ENCODE results near the gene MGMT.

MGMT gene

GRCh38 chr10:129538236-129538635 lies 71.2 kb downstream of the MGMT start:
- ChIA-PET POLR2A (no interaction called here), CTCF (no interaction called here)
- no peak for TF ChIP-seq CTCF (IDR thresholded peaks at IDR 0.05; ENCODE audit: control extremely low read depth, extremely low read depth, low read depth, missing control alignments)

GRCh38 chr10:129541200-129541599 lies 74.2 kb downstream of the MGMT start:
- ChIA-PET CTCF (interaction anchor here (1.3 kb wide), 1 partner anchor 9 kb away, joined by 4 read pairs; no protein-coding TSS in a partner anchor), POLR2A (no interaction called here)
- TF ChIP-seq CTCF (IDR thresholded peaks at IDR 0.05; ENCODE audit: control extremely low read depth, extremely low read depth, low read depth, missing control alignments) = no peak
- no peak for DNase-seq (ENCODE audit: extremely low spot score)

More at GRCh38 chr10:129538236-129538635, 71.2 kb downstream of the MGMT start:
- no peak for DNase-seq (ENCODE audit: extremely low spot score)

GRCh38 chr10:129541748-129542487 lies 74.9 kb downstream of the MGMT start:
- TF ChIP-seq CTCF (IDR thresholded peaks at IDR 0.05; ENCODE audit: control extremely low read depth, extremely low read depth, low read depth, missing control alignments) = no peak
- POLR2A ChIA-PET = no interaction called here
- DNase-seq (ENCODE audit: extremely low spot score) = no peak
- CTCF ChIA-PET = interaction anchor here (1.3 kb wide), 1 partner anchor 10 kb away, joined by 4 read pairs; no protein-coding TSS in a partner anchor

- ChIA-PET POLR2A (no interaction called here), CTCF (no interaction called here)
- DNase-seq (ENCODE audit: extremely low spot score) = no peak
- TF ChIP-seq CTCF (IDR thresholded peaks at IDR 0.05; ENCODE audit: control extremely low read depth, extremely low read depth, low read depth, missing control alignments) = no peak
Observed at GRCh38 chr10:129542589-129542988, 75.5 kb downstream of the MGMT start.

- CTCF ChIA-PET = interaction anchor here (1.5 kb wide), 1 partner anchor 10 kb away, joined by 6 read pairs; no protein-coding TSS in a partner anchor
- DNase-seq (ENCODE audit: extremely low spot score) = no peak
- POLR2A ChIA-PET = no interaction called here
- no peak for TF ChIP-seq CTCF (IDR thresholded peaks at IDR 0.05; ENCODE audit: control extremely low read depth, extremely low read depth, low read depth, missing control alignments)
Observed at GRCh38 chr10:129544205-129545202, 77.5 kb downstream of the MGMT start.

GRCh38 chr10:129545261-129545660 lies 78.2 kb downstream of the MGMT start:
- CTCF ChIA-PET = interaction anchor here (1.0 to 1.5 kb wide), 4 partner anchors 9 to 22 kb away, joined by 3 to 6 read pairs (median 4); no protein-coding TSS in a partner anchor
- DNase-seq (ENCODE audit: extremely low spot score) = no peak
- TF ChIP-seq CTCF (IDR thresholded peaks at IDR 0.05; ENCODE audit: control extremely low read depth, extremely low read depth, low read depth, missing control alignments) = no peak
- POLR2A ChIA-PET = no interaction called here

Measured in GM10248 (cell line).